ENCODE results near the gene MYO1E. TPM values are rescaled to one million over a fixed set of nuclear protein-coding genes. Genes with fewer than 3 reads are reported as not detected.

Gene MYO1E
- total RNA-seq, 4 donors from 2014 or later, result 23.3 to 99.8 (median 66.5) TPM

DNA sequence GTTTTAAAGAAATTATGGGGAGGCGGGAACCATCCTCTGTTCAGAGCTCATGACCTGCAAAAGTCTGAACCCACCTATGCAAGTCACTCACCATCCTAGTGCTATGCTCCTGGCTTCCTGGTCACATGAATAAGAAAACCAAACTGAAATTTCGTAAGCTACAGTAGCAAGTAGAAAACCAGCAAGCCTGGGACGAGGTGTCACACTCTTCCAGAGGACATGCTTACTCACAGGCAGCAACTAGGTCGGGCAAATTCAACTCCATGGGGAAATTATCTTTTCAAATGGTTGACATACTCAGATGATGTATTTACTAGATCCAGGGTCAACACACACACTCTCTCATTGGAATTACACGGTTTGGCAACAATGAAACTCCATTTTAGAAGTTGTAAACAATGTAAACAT lies 134.7 kb downstream of the MYO1E start:
- no peaks in the 10 kb centered on the region for H3K4me1 ChIP-seq
- H3K4me3 ChIP-seq, result no peak overlapping the region
- H3K36me3 ChIP-seq, result no peaks in the 10 kb centered on the region
- H3K9me3 ChIP-seq, result no peaks in the 10 kb centered on the region
- TF ChIP-seq, protein P1, sequence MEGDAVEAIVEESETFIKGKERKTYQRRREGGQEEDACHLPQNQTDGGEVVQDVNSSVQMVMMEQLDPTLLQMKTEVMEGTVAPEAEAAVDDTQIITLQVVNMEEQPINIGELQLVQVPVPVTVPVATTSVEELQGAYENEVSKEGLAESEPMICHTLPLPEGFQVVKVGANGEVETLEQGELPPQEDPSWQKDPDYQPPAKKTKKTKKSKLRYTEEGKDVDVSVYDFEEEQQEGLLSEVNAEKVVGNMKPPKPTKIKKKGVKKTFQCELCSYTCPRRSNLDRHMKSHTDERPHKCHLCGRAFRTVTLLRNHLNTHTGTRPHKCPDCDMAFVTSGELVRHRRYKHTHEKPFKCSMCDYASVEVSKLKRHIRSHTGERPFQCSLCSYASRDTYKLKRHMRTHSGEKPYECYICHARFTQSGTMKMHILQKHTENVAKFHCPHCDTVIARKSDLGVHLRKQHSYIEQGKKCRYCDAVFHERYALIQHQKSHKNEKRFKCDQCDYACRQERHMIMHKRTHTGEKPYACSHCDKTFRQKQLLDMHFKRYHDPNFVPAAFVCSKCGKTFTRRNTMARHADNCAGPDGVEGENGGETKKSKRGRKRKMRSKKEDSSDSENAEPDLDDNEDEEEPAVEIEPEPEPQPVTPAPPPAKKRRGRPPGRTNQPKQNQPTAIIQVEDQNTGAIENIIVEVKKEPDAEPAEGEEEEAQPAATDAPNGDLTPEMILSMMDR (IDR thresholded peaks at IDR 0.05), result no peak
- no peak for TF ChIP-seq POLR2A (IDR thresholded peaks at IDR 0.05)
- H3K27me3 ChIP-seq, result no peaks in the 10 kb centered on the region
- H3K27ac ChIP-seq, result no peak overlapping the region
- intact Hi-C loops (cut with DNase I; ENCODE audit: low total_unique reads), result no loop called here
- DNase-seq, result no peak

DNA sequence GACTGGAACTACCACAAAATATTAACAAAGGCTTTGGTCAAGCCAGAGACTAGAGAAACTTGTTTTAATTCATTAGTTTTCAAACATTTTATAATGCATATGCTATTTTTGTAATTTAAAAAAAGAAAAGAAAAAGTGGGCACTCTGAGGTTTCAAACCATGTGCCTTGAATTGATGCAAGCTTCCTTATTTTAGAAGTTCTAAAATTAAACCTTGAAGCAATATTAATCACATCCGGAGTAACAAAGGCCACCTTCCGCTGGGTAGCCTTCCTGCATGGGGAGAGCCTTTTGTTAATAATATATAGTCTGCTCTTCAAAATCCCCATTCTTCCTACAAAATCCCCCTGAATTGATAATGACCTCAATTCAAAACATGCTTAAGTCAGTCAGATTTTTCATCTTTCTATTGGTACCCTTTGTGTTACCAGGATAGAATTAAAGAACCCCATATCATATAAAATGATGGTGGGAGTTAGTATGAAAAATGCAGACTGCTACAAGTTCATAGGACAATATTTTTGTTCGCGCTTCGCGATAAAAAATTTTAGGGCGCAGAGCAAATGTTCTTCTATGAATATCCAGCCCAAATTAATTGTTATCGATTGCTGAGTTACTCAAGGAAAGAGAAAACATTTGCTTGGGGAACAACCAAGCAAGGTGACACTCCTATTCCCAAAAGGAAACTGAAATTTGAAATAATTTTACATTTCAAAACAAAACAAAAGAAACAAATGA lies 135.4 kb downstream of the MYO1E start:
- intact Hi-C loops (cut with DNase I; ENCODE audit: low total_unique reads), result no loop called here
- Histone ChIP-seq H3K27me3 (no peaks in the 10 kb centered on the region), H3K4me3 (no peak overlapping the region), H3K4me1 (no peaks in the 10 kb centered on the region), H3K9me3 (no peaks in the 10 kb centered on the region), H3K27ac (peak overlapping the region in 1 of 2 donors; percentile 22), H3K36me3 (no peaks in the 10 kb centered on the region)
- TF ChIP-seq POLR2A (IDR thresholded peaks at IDR 0.05), result no peak
- TF ChIP-seq, protein P1 (IDR thresholded peaks at IDR 0.05), result no peak
- DNase-seq, result no peak

DNA sequence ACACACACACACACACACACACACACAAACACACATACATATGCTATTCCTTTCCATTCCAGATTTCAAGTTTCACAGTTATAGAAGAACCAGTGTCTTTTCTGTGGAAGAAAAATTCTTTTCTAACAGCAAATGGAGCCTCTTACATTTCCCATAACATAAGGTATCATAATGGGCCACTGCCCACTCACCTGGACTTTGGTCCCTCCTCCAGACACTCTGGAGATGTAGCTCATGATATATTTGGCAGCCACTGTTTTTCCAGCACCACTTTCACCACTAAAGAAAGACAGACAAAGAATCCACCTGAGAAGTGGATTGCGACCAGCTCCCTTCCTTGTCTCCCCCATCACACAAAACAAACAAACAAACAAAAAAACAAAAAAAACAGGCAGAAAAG lies 136.3 kb downstream of the MYO1E start:
- no peak for DNase-seq

DNA sequence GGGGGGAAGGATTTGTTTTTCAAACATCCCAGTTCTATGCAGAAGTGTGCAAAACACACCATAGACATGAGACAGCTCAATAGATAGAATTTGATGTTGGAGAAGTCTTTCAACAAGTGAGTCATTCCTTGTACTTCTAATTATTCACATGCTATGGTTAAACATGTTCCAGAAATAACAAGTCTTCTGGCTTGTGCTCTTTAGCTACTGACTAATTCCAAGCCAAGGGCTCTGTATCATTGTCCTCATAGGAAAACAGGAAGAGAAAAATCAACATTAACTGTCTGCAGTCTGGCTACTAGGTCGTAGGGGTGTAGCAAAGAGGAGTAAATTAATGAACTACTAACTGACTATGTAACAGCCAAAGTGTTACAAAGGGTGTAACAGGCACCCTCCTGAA lies 140.2 kb downstream of the MYO1E start:
- DNase-seq, result no peak
- intact Hi-C loops (cut with DNase I; ENCODE audit: low total_unique reads), result no loop called here
- no peak overlapping the region for H3K4me3 ChIP-seq

More for the DNA sequence above, 136.3 kb downstream of the MYO1E start:
- no peak overlapping the region for H3K4me3 ChIP-seq
- no peaks in the 10 kb centered on the region for H3K36me3 ChIP-seq
- H3K4me1 ChIP-seq, result no peaks in the 10 kb centered on the region
- H3K27me3 ChIP-seq, result no peaks in the 10 kb centered on the region
- TF ChIP-seq, protein P1 (IDR thresholded peaks at IDR 0.05), result no peak
- TF ChIP-seq POLR2A (IDR thresholded peaks at IDR 0.05), result no peak
- peak overlapping the region in 1 of 2 donors; percentile 22 for H3K27ac ChIP-seq
- no peaks in the 10 kb centered on the region for H3K9me3 ChIP-seq
- intact Hi-C loops (cut with DNase I; ENCODE audit: low total_unique reads), result no loop called here

DNA sequence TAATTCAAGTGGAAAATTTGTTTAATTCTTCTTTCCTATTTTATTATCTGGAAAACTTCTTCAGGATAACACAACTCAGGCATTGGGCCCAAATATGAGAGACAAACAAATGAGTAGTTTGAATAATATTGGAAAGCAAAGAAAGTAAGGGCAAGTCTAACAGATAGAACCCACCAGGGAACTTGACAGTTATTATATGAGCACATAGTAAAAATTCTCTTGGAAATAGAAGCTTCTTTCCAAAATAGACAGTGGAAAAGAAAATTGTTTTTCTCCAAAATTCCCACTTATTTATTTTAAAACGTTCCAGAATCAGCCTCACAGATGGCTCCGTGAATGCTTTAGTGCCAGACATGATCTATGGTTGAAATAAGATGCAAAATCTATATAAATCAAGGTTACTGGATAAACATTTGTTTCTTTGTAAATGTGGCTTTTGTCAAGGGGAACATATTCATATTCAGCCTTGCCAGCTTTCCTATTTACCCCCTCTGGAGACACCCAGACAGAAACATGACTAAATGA lies 142.1 kb downstream of the MYO1E start:
- peak overlapping the region; percentile 47 to 70 for H3K27ac ChIP-seq
- H3K36me3 ChIP-seq, result no peaks in the 10 kb centered on the region
- H3K9me3 ChIP-seq, result no peaks in the 10 kb centered on the region
- no peak overlapping the region for H3K4me3 ChIP-seq
- no peaks in the 10 kb centered on the region for H3K4me1 ChIP-seq
- no peak for DNase-seq
- no peaks in the 10 kb centered on the region for H3K27me3 ChIP-seq
- intact Hi-C loops (cut with DNase I; ENCODE audit: low total_unique reads), result no loop called here
- TF ChIP-seq, protein P1 (IDR thresholded peaks at IDR 0.05), result no peak
- no peak for TF ChIP-seq POLR2A (IDR thresholded peaks at IDR 0.05)

More for the DNA sequence above, 140.2 kb downstream of the MYO1E start:
- Histone ChIP-seq H3K27ac (peak overlapping the region; percentile 63 to 70), H3K4me1 (no peaks in the 10 kb centered on the region), H3K27me3 (no peaks in the 10 kb centered on the region), H3K36me3 (no peaks in the 10 kb centered on the region), H3K9me3 (no peaks in the 10 kb centered on the region)
- TF ChIP-seq, protein P1 (IDR thresholded peaks at IDR 0.05), result no peak
- TF ChIP-seq POLR2A (IDR thresholded peaks at IDR 0.05), result no peak

All from uterus (tissue), 4 donors.